Activated B cell treated with CpG ODN at 0.5 μM for 24 hours (primary cell): ENCODE measurements around the gene USP17L15. TPM values are rescaled to one million over a fixed set of nuclear protein-coding genes. Genes with fewer than 3 reads are reported as not detected.
A peak's percentile ranks its signal among the peaks of the same experiment; 100 is the strongest.
"Not testable (repeated sequence)": the region's sequence is repeated elsewhere in the genome, so short reads cannot be mapped to it uniquely, and the experiment has no call there.

ENCODE experiments used
- ATAC-seq: fragments of 200-7000 bp; cut with Tn5 transposase; one replicate; pipeline ENCODE4 v1.10.0; 2021; ENCODE audit warnings: low read depth, mild to moderate bottlenecking, moderate library complexity
- CTCF ChIA-PET: fragments of 350-600 bp; sonication (Branson Sonifier 250); formaldehyde crosslinking; loops from one replicate; lab custom pipeline; 2021; ENCODE audit warnings: antibody characterized with exemption; lab: Charles Lee
- POLR2A ChIA-PET: fragments of 350-600 bp; sonication (Branson Sonifier 250); formaldehyde crosslinking; loops from one replicate; lab custom pipeline; 2021; ENCODE audit warnings: antibody characterized with exemption; lab: Charles Lee
- DNase-seq: peaks from one replicate; pipeline ENCODE4 v3.0.0; 2022
- H3K27ac Mint-ChIP-seq: one replicate; pipeline ENCODE4 v1.8.0; 2020; ENCODE audit warnings: mixed read lengths
- H3K27me3 Mint-ChIP-seq: one replicate; pipeline ENCODE4 v1.8.0; 2021; ENCODE audit warnings: mixed read lengths
- H3K36me3 Mint-ChIP-seq: one replicate; pipeline ENCODE4 v1.8.0; 2021; ENCODE audit warnings: low read depth, mixed read lengths
- H3K4me1 Mint-ChIP-seq: one replicate; pipeline ENCODE4 v1.8.0; 2021; ENCODE audit warnings: mixed read lengths
- H3K4me3 Mint-ChIP-seq: one replicate; pipeline ENCODE4 v1.8.0; 2020; ENCODE audit warnings: mild to moderate bottlenecking, mixed read lengths
- H3K9me3 Mint-ChIP-seq: one replicate; pipeline ENCODE4 v1.8.0; 2020; ENCODE audit warnings: mixed read lengths
- intact Hi-C: fragments of 100-400 bp; cut with micrococcal nuclease; formaldehyde crosslinking; loops from one replicate; pipeline ENCODE4 v1.15.1; 2024
- total RNA-seq: library from RNA; stranded (reverse); gene quantifications from 2 replicates; pipeline ENCODE4 v1.2.3, GENCODE V29; 2022

USP17L15 gene
- total RNA-seq, 1 donor from 2014 or later, result not detected

DNA sequence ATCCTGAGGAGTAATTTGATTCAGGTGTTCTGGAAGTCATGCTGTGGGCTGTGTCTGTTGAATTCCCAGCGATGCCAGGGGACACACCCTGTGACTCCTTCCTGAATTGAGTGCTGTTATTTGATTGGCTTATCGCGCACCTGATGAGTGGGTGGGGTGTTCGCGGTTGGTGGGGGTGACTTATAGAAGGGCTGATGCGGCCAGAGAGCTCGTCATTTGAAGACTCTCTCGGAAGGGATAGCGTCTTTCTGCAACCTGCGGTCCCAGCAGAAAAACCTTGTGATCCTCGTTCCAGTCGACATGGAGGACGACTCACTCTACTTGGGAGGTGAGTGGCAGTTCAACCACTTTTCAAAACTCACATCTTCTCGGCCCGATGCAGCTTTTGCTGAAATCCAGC is 23.6 kb downstream of the USP17L15 start, which contains the start of gene USP17L20:
USP17L20 (plus strand) TSS at position 301 of the 400 bp plus-strand sequence; CDS start at position 301, 0 bp downstream.
- H3K9me3 Mint-ChIP-seq, H3K27me3 Mint-ChIP-seq, H3K36me3 Mint-ChIP-seq, ATAC-seq, H3K4me1 Mint-ChIP-seq, H3K4me3 Mint-ChIP-seq, DNase-seq, intact Hi-C loops, H3K27ac Mint-ChIP-seq, POLR2A ChIA-PET, CTCF ChIA-PET: not testable (repeated sequence)

DNA sequence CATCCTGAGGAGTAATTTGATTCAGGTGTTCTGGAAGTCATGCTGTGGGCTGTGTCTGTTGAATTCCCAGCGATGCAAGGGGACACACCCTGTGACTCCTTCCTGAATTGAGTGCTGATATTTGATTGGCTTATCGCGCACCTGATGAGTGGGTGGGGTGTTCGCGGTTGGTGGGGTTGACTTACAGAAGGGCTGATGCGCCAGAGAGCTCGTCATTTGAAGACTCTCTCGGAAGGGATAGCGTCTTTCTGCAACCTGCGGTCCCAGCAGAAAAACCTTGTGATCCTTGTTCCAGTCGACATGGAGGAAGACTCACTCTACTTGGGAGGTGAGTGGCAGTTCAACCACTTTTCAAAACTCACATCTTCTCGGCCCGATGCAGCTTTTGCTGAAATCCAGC is 28.4 kb downstream of the USP17L15 start, which contains the start of gene USP17L21:
USP17L21 (plus strand) TSS at position 301 of the 400 bp plus-strand sequence; CDS start at position 301, 0 bp downstream.
- H3K4me1 Mint-ChIP-seq, H3K4me3 Mint-ChIP-seq, H3K27me3 Mint-ChIP-seq, H3K36me3 Mint-ChIP-seq, ATAC-seq, DNase-seq, POLR2A ChIA-PET, H3K9me3 Mint-ChIP-seq, H3K27ac Mint-ChIP-seq, intact Hi-C loops, CTCF ChIA-PET: not testable (repeated sequence)

GRCh38 chr4:9267319-9267718 is 33.1 kb downstream of the USP17L15 start, which contains the start of gene USP17L22:
TSS of gene USP17L22 (plus strand) at chr4:9267619. CDS start at chr4:9267619, 0 bp downstream.
- H3K9me3 Mint-ChIP-seq, H3K27ac Mint-ChIP-seq, POLR2A ChIA-PET, H3K27me3 Mint-ChIP-seq, H3K4me3 Mint-ChIP-seq, H3K4me1 Mint-ChIP-seq, CTCF ChIA-PET, H3K36me3 Mint-ChIP-seq, ATAC-seq, intact Hi-C loops, DNase-seq: not testable (repeated sequence)

GRCh38 chr4:9271719-9272118 is 37.5 kb downstream of the USP17L15 start:
- CTCF ChIA-PET, ATAC-seq, intact Hi-C loops, H3K27me3 Mint-ChIP-seq, H3K36me3 Mint-ChIP-seq, H3K9me3 Mint-ChIP-seq, H3K27ac Mint-ChIP-seq, H3K4me1 Mint-ChIP-seq, POLR2A ChIA-PET, H3K4me3 Mint-ChIP-seq: not testable (repeated sequence)
- peak; percentile 14 for DNase-seq

Other genes with a start within 250 kb of the USP17L15 start
- not detected in 2 replicates for gene FAM90A26, start 64.0 kb upstream of the USP17L15 start, total RNA-seq
- gene USP17L10, start 23.7 kb upstream of the USP17L15 start, total RNA-seq, result not detected in 2 replicates
- gene USP17L11, start 19.0 kb upstream of the USP17L15 start, total RNA-seq, result not detected in 2 replicates
- not detected in 2 replicates for gene USP17L12, start 14.2 kb upstream of the USP17L15 start, total RNA-seq
- not detected in 2 replicates for gene USP17L13, start 9.5 kb upstream of the USP17L15 start, total RNA-seq
- not detected in 2 replicates for gene USP17L17, start 9.5 kb downstream of the USP17L15 start, total RNA-seq
- not detected in 2 replicates for gene USP17L18, start 14.2 kb downstream of the USP17L15 start, total RNA-seq
- gene USP17L19, start 19.0 kb downstream of the USP17L15 start, total RNA-seq, result not detected in 2 replicates
- not detected in 2 replicates for gene USP17L20, start 23.7 kb downstream of the USP17L15 start, total RNA-seq
- not detected in 2 replicates for gene USP17L21, start 28.5 kb downstream of the USP17L15 start, total RNA-seq
- gene USP17L22, start 33.2 kb downstream of the USP17L15 start, total RNA-seq, result not detected in 2 replicates
- gene USP17L24, start 90.8 kb downstream of the USP17L15 start, total RNA-seq, result not detected in 2 replicates
- gene USP17L25, start 95.5 kb downstream of the USP17L15 start, total RNA-seq, result not detected in 2 replicates
- gene USP17L26, start 100.3 kb downstream of the USP17L15 start, total RNA-seq, result not detected in 2 replicates
- gene USP17L5, start 105.0 kb downstream of the USP17L15 start, total RNA-seq, result not detected in 2 replicates
- gene USP17L27, start 109.8 kb downstream of the USP17L15 start, total RNA-seq, result not detected in 2 replicates
- gene USP17L28, start 114.5 kb downstream of the USP17L15 start, total RNA-seq, result not detected in 2 replicates
- not detected in 2 replicates for gene USP17L29, start 119.3 kb downstream of the USP17L15 start, total RNA-seq
- gene USP17L30, start 128.7 kb downstream of the USP17L15 start, total RNA-seq, result not detected in 2 replicates
- gene DEFB131A, start 210.0 kb downstream of the USP17L15 start, total RNA-seq, result not detected in 2 replicates